NCI-H226 (cell line): Measurements from ENCODE around the gene MBNL1.

Source experiments
- DNase-seq: peaks from one replicate; pipeline ENCODE4 v3.0.0-alpha.2; 2015

MBNL1 gene

GRCh38 chr3:152299249-152299976, 30.7 kb downstream of the MBNL1 start:
- DNase-seq, result no peak

DNA sequence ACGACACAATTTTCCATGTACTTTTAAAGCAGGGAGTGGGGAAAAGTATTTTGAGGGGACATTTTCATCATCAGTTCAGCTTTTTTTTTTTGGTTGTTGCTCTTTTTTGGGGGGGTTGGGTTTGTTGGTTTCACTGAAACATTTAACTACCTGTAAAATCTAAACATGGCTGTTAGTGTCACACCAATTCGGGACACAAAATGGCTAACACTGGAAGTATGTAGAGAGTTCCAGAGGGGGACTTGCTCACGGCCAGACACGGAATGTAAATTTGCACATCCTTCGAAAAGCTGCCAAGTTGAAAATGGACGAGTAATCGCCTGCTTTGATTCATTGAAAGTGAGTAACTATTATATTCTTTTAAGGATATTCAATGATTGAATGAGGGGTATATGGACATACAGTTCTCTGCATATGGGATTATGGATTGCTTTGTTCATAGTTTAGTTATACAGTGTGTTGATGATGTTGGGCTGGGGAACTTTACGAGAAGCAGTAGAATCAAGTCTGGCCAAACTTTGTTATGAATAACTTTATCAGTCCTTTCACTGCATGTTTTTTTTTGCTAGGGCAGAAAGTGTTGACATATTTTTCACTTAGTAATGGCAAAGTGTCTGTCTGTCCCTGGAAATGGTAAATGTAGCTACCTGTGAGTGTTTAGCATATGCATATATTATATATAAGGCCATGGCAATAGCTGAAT, 31.5 kb downstream of the MBNL1 start:
- no peak for DNase-seq

- DNase-seq, result no peak
Measured at GRCh38 chr3:152301745-152302181, 33.0 kb downstream of the MBNL1 start.

DNA sequence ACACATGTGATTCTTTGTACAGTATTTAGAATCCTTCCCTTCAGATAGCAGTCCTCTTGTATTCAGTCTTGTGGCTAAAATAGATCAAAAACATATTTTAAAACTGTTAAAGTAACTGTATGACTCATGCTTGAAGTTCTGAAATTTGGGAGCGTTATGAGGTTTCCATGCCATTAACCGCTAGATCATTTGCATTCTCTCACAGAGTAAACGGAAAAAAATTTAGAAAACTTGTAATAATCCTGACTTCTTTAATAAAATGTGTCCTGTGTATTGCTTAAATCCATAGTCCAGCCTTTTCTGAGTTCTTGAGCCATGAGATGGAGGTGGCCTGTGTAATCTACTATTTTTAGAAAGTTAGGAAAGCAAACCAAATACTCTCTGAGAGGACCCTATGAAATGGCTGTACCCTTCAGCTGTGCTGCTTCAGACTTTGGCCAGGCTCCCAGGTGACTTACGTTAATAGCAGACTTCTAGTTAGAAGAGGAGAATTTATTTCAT, 33.8 kb downstream of the MBNL1 start:
- DNase-seq, result no peak

GRCh38 chr3:152304160-152304559, 35.4 kb downstream of the MBNL1 start:
- no peak for DNase-seq

DNA sequence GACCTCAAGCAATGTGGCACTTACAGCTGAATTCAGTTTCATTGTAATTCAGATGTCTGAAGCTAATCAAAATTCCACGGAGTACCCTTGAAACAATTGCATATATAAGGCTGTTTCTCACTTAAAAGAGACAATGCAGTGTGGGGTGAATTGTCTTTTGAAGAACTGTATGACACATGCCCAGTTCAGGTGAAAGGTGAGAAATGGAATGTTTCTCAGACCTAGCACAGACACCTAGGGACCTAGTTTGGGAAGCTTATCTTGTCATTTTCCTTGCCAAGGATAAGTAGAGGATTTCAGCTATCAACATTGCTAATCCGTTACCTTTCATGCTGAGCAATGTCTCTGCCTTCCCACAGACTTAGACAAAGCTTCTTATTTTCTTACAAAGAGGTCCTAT, 36.3 kb downstream of the MBNL1 start:
- no peak for DNase-seq

DNA sequence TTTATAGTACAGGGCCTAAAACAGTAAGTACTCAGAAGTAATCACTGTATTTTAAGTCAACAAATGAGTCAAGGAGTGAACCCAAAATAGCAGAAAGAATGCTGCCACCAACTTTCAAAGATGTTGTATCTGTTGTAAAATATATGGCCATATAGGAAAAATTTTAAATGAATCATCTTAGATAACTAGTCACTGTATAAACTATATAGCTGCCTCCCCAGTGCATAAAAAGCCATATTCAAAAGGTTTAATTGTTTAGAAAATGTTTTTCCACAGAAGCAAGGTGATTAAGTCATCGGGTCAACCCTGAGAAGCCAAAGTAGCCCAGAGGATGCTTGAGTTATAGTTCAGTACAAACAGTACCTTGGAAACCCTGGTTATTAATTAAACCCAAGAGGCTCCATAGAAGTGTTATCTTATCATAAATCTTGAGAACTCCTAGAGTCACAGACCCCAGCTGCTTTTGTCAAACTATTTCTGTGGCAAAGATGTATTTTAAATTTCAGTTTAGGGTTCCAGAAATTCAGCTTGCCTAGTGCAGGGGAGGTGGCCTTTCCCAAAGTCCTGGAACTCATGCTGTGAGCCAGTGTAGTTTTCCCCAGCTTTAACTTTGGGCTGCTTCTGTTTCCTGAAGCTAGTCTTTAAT, 39.2 kb downstream of the MBNL1 start:
- no peak for DNase-seq

GRCh38 chr3:152308475-152308844, 39.7 kb downstream of the MBNL1 start:
- no peak for DNase-seq

DNA sequence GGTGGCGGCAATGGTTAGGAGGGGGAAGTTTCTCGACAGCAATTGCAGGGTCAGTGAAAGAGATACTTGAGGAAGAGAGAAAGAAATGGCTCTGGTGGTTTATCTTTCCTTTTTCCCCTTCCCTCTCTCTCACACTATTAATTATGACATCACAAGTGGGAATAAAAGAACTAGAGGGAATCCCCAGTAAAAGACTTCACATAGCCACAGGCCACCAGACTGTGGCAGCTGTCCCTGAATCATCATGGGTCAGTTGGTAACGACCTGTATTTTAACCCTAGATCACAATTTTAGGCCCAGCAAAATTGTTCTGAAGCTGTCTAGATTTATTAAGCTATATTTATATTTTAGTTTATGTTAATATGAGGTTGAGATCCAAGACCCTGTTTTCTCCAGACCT, 40.3 kb downstream of the MBNL1 start:
- no peak for DNase-seq

GRCh38 chr3:152309535-152310307, 41.0 kb downstream of the MBNL1 start:
- peak; percentile 73 for DNase-seq

DNA sequence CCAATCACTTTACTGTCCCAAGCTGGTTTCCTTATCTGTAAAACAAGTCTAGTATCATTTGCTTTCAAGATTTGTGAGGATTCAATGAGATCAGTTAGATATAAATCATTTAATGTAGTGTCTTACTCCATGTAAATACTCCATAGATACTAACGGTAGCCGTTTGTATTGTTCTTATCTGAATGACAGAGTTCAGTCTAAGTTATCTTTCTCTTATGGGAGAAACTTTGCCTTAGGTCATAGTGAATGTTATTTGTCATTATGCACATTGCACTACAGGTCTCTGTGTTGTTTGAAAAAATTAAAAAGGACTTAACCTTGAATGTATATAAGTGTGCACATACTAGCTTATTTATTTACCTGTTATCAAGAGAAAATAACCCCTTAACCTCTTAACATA, 44.7 kb downstream of the MBNL1 start:
- no peak for DNase-seq

- DNase-seq, result no peak
Measured at GRCh38 chr3:152313914-152314313, 45.2 kb downstream of the MBNL1 start.

DNA sequence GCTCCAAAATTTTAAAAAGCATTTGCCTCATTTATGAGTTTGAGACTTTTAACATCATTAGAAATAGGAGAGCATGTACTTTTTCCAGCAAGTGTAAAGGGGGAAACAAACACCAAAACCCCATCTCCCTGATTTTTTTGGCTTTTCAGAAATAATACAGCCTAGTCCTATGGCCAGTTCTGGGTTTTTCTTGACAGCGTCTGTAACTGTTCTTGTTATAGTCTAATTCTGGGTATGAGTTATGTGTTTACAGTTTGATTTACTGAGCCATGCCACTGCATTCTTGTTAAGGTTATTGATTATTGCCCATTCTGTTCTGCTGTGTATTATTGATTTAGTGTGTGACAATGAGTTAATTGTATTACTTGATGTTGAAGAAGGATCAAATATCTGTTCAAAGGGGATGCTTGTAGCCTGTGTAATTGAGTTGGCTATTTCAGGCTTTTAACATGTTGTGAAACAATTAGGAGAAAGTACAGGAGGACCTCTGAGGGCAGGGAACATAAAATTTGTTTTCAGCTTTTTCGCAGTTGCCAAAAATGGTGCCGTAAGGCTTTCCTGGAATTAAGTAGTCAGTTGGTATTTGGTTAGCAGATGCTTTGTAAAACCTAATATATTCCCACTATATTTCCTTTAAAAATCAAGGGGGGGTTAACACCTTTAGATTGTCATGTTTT, 46.1 kb downstream of the MBNL1 start:
- DNase-seq, result no peak

GRCh38 chr3:152315623-152316022, 46.9 kb downstream of the MBNL1 start:
- no peak for DNase-seq

DNA sequence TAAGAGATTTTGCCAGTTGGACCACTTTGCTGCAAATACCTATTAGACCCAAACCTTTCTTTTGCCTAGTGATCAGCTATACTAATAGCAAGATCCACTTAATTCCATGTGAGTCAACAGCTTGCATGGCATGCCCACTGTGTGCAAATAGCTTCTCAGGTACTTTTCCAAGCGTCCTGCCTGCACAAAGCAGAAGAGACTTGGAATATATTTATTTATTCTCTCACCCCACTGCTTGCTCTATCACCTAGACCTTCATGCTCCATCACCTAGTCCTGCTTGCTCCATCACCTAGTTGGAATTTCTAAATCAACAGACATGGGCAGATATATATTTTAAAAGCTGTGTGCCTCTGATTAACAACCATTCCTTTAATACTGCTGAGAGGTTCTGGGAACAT, 47.6 kb downstream of the MBNL1 start:
- DNase-seq, result no peak

DNA sequence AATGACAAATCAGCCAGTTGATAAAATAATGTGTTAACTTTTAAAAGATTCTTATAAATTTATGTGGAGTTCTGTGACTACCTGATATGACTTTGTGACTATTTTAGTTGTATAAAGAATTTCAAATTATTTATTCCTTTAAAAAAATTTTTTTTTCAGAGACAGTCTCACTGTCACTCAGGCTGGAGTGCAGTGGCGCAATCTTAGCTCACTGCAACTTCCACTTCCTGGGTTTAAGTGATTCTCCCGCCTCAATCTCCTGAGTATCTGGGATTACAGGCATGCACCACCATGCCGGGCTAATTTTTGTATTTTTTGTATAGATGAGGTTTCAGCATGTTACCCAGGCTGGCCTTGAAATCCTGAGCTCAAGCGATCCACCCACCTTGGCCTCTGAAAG, 48.5 kb downstream of the MBNL1 start:
- no peak for DNase-seq

GRCh38 chr3:152317956-152318355, 49.2 kb downstream of the MBNL1 start:
- no peak for DNase-seq

GRCh38 chr3:152318512-152318911, 49.8 kb downstream of the MBNL1 start:
- no peak for DNase-seq

GRCh38 chr3:152319256-152319655, 50.5 kb downstream of the MBNL1 start:
- no peak for DNase-seq

DNA sequence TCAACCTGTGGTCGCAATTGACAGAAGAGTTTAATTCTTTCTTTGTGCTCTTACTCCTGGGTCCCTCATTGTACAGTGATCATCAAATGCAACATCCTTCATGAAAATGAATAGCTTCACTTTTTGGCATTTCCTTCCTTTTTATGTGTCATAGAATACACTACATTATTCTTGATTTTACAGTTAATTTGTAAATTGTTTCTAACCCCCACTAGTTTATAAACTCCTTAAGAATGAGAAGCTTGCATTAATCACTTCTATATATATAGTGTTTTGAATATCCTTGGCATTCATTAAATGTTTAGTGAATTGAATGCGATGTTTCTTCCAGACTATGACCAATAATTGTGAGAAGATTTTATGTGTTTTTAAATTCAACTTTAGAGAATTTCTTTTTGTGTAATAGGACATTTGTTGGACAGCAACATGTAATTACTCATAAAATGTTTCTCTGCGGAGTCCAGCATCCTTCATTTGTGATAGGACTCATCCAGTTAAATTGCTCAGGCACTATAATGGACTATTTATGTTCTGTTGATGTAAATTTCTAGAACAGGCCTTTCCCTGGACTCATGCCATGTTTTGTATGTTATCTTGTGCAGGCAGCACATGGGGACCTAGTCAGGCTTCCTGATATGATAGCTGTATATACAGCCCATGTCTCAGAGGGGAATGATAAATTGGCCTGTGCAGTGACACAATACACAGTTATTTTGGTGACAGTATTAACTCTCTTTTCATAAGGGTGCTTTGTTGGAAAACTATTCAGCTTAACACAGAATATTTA, 51.3 kb downstream of the MBNL1 start:
- peak; percentile 36 for DNase-seq

- DNase-seq, result no peak
Measured at GRCh38 chr3:152321200-152321954, 52.6 kb downstream of the MBNL1 start.
